ENCODE data around the gene RBM14. TPM values are rescaled to one million over a fixed set of nuclear protein-coding genes. Genes with fewer than 3 reads are reported as not detected.

RBM14 gene
- total and polyA plus RNA-seq, 9 of the 15 experiments (the other 6 are each of a cell fraction or from before 2014, with no cell fraction given) = 5.5 to 131 (median 42.6) TPM

DNA sequence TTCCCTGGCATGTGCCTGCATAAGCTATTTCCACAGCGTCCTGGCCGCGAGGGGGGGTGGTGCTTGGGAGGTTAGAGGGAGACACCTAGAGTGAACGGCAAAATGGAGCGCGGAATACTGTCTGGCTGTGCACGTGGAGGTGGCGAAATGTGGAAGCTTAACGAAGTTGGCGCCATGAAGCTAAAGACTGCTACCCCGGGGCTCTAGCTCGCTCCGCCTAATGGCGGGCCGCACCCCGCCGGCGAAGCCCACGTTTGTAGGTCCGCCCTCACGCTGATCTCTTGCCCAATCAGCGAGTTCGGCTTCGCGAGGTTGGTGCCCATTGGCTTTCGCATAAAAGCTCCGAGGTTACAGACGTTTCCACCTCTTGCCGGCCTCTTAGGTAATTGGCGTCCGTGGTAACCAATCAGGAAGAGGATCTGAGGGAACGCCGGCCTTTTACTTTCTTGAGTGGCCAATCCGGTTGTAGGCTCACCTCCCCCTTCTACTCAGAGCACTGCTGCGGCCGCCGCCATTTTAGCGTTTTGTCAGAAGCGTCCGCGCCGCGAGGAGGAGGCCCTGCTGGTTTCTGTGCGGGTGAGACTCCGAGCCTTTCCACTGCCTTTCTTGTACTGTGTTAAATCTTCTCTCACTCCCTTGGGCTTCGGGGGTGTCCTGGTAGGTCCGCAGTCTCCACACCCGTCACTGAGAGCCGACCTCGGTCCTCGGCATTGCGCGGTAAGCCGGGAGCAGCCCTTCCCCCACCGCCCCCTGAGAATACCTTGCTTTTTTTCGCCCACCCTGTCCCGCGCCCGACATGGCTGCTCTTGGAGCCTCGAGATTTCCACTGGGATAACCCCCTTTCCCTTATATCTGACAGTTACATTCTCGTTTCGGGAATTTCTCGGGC lies 22.0 kb downstream of the RBM14 start, which contains the start of gene RBM4 (continued):
- TF ChIP-seq THRAP3 (IDR thresholded peaks at IDR 0.05; ENCODE audit: borderline replicate concordance) = no peak
- TF ChIP-seq ZNF583 (CRISPR knock-in tag; IDR thresholded peaks at IDR 0.05) = 0 out of 2 replicates have a peak, but pooled peaks have one; percentile 42
- TF ChIP-seq ZEB2 (IDR thresholded peaks at IDR 0.05) = 0 out of 2 replicates have a peak, but pooled peaks have one; percentile 18
- TF ChIP-seq, protein P1, sequence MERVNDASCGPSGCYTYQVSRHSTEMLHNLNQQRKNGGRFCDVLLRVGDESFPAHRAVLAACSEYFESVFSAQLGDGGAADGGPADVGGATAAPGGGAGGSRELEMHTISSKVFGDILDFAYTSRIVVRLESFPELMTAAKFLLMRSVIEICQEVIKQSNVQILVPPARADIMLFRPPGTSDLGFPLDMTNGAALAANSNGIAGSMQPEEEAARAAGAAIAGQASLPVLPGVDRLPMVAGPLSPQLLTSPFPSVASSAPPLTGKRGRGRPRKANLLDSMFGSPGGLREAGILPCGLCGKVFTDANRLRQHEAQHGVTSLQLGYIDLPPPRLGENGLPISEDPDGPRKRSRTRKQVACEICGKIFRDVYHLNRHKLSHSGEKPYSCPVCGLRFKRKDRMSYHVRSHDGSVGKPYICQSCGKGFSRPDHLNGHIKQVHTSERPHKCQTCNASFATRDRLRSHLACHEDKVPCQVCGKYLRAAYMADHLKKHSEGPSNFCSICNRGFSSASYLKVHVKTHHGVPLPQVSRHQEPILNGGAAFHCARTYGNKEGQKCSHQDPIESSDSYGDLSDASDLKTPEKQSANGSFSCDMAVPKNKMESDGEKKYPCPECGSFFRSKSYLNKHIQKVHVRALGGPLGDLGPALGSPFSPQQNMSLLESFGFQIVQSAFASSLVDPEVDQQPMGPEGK (CRISPR knock-in tag; IDR thresholded peaks at IDR 0.05; ENCODE audit: borderline replicate concordance) = no peak
- TF ChIP-seq, protein P2, sequence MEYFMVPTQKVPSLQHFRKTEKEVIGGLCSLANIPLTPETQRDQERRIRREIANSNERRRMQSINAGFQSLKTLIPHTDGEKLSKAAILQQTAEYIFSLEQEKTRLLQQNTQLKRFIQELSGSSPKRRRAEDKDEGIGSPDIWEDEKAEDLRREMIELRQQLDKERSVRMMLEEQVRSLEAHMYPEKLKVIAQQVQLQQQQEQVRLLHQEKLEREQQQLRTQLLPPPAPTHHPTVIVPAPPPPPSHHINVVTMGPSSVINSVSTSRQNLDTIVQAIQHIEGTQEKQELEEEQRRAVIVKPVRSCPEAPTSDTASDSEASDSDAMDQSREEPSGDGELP (CRISPR knock-in tag; IDR thresholded peaks at IDR 0.05; ENCODE audit: borderline replicate concordance) = peak; percentile 50
- TF ChIP-seq NFIX (CRISPR knock-in tag; IDR thresholded peaks at IDR 0.05; ENCODE audit: low read depth) = no peak
- TF ChIP-seq, protein P3, sequence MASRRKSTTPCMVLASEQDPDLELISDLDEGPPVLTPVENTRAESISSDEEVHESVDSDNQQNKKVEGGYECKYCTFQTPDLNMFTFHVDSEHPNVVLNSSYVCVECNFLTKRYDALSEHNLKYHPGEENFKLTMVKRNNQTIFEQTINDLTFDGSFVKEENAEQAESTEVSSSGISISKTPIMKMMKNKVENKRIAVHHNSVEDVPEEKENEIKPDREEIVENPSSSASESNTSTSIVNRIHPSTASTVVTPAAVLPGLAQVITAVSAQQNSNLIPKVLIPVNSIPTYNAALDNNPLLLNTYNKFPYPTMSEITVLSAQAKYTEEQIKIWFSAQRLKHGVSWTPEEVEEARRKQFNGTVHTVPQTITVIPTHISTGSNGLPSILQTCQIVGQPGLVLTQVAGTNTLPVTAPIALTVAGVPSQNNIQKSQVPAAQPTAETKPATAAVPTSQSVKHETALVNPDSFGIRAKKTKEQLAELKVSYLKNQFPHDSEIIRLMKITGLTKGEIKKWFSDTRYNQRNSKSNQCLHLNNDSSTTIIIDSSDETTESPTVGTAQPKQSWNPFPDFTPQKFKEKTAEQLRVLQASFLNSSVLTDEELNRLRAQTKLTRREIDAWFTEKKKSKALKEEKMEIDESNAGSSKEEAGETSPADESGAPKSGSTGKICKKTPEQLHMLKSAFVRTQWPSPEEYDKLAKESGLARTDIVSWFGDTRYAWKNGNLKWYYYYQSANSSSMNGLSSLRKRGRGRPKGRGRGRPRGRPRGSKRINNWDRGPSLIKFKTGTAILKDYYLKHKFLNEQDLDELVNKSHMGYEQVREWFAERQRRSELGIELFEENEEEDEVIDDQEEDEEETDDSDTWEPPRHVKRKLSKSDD (conservative IDR thresholded peaks at IDR 0.05; ENCODE audit: low read length) = no peak
- TF ChIP-seq ZNF586 (CRISPR knock-in tag; conservative IDR thresholded peaks at IDR 0.05) = no peak
- TF ChIP-seq, protein P4, sequence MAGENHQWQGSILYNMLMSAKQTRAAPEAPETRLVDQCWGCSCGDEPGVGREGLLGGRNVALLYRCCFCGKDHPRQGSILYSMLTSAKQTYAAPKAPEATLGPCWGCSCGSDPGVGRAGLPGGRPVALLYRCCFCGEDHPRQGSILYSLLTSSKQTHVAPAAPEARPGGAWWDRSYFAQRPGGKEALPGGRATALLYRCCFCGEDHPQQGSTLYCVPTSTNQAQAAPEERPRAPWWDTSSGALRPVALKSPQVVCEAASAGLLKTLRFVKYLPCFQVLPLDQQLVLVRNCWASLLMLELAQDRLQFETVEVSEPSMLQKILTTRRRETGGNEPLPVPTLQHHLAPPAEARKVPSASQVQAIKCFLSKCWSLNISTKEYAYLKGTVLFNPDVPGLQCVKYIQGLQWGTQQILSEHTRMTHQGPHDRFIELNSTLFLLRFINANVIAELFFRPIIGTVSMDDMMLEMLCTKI (IDR thresholded peaks at IDR 0.05; ENCODE audit: partially characterized antibody) = no peak
- TF ChIP-seq, protein P5, sequence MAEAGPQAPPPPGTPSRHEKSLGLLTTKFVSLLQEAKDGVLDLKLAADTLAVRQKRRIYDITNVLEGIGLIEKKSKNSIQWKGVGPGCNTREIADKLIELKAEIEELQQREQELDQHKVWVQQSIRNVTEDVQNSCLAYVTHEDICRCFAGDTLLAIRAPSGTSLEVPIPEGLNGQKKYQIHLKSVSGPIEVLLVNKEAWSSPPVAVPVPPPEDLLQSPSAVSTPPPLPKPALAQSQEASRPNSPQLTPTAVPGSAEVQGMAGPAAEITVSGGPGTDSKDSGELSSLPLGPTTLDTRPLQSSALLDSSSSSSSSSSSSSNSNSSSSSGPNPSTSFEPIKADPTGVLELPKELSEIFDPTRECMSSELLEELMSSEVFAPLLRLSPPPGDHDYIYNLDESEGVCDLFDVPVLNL (CRISPR knock-in tag; IDR thresholded peaks at IDR 0.05; ENCODE audit: low read depth) = 0 out of 2 replicates have a peak, but pooled peaks have one; percentile 71
- peak; percentile 91 for TF ChIP-seq CXXC5 (CRISPR knock-in tag; IDR thresholded peaks at IDR 0.05)
- TF ChIP-seq RFX7 (CRISPR knock-in tag; IDR thresholded peaks at IDR 0.05) = no peak

Data from K562 (cell line).